Activated CD8-positive, alpha-beta T cell treated with anti-CD3 and anti-CD28 coated beads for 36 hours (primary cell): Measurements from ENCODE around the gene FAT2. TPM values are rescaled to one million over a fixed set of nuclear protein-coding genes. Genes with fewer than 3 reads are reported as not detected.

Experiments used
- ATAC-seq: fragments of 200-7000 bp; cut with Tn5 transposase; one replicate; pipeline ENCODE4 v1.10.0; 2021; ENCODE audit warnings: mild to moderate bottlenecking, moderate library complexity
- CTCF ChIA-PET: fragments of 350-600 bp; sonication (Branson Sonifier 250); formaldehyde crosslinking; loops from one replicate; lab custom pipeline; 2021; ENCODE audit warnings: antibody characterized with exemption; lab: Charles Lee
- POLR2A ChIA-PET: fragments of 350-600 bp; sonication (Branson Sonifier 250); formaldehyde crosslinking; loops from one replicate; lab custom pipeline; 2021; ENCODE audit warnings: antibody characterized with exemption; lab: Charles Lee
- DNase-seq: peaks from one replicate; pipeline ENCODE4 v3.0.0-alpha.2; 2020
- H3K27ac Mint-ChIP-seq: one replicate; pipeline ENCODE4 v1.8.0; 2021; ENCODE audit warnings: mild to moderate bottlenecking, mixed read lengths
- H3K27me3 Mint-ChIP-seq: one replicate; pipeline ENCODE4 v1.8.0; 2021; ENCODE audit warnings: mixed read lengths
- H3K36me3 Mint-ChIP-seq: one replicate; pipeline ENCODE4 v1.8.0; 2021; ENCODE audit warnings: low read depth, mixed read lengths
- H3K4me1 Mint-ChIP-seq: one replicate; pipeline ENCODE4 v1.8.0; 2021; ENCODE audit warnings: low read depth, mixed read lengths
- H3K4me3 Mint-ChIP-seq: one replicate; pipeline ENCODE4 v1.8.0; 2021; ENCODE audit warnings: mild to moderate bottlenecking, moderate library complexity, mixed read lengths
- H3K9me3 Mint-ChIP-seq: one replicate; pipeline ENCODE4 v1.8.0; 2021; ENCODE audit warnings: mixed read lengths
- CTCF ChIP-seq: fragments of 200-600 bp; IDR thresholded peaks from one replicate; pipeline ENCODE4 v1.8.0; 2022; ENCODE audit warnings: antibody characterized with exemption, mild to moderate bottlenecking
- intact Hi-C: fragments of 100-400 bp; cut with micrococcal nuclease; formaldehyde crosslinking; loops from one replicate; pipeline ENCODE4 v1.10.0; 2022
- total RNA-seq, 2 experiments: library from RNA; stranded (reverse); gene quantifications; one replicate each; pipeline ENCODE4 v1.2.3, GENCODE V29; 2021

Gene FAT2
- total RNA-seq, result not detected

- POLR2A ChIA-PET, result no interaction called here
- Mint-ChIP-seq H3K4me1 (no peaks in the 10 kb centered on the region), H3K4me3 (no peak within 1 kb of the TSS), H3K27ac (no peak within 1 kb of the TSS), H3K36me3 (no peaks in the 10 kb centered on the region), H3K27me3 (no peaks in the 10 kb centered on the region), H3K9me3 (no peaks in the 10 kb centered on the region)
- DNase-seq (no peak), ATAC-seq (no peak)
- intact Hi-C loops, result no loop called here
- CTCF ChIA-PET, result interaction anchor here (0.6 kb wide), 1 partner anchor 62 kb away, joined by 3 read pairs; no protein-coding TSS in a partner anchor
- no peak for TF ChIP-seq CTCF
Measured at GRCh38 chr5:151591144-151591819, at the start of gene FAT2. FAT2 (minus strand) TSS chr5:151591331; CDS start chr5:151568931, 22,400 bp downstream.

GRCh38 chr5:151638619-151639018, 47.5 kb upstream of the FAT2 start:
- CTCF ChIA-PET, result interaction anchor here (0.9 to 2.3 kb wide), 5 partner anchors 10 to 43 kb away, joined by 3 to 9 read pairs (median 6); no protein-coding TSS in a partner anchor
- peaks cover 2% of the 10 kb centered on the region for H3K4me1 Mint-ChIP-seq
- H3K36me3 Mint-ChIP-seq, result no peaks in the 10 kb centered on the region
- intact Hi-C loops, result no loop called here
- no peak for TF ChIP-seq CTCF
- no peak overlapping the region for H3K27ac Mint-ChIP-seq
- no peak for DNase-seq
- no peaks in the 10 kb centered on the region for H3K9me3 Mint-ChIP-seq
- no peak overlapping the region for H3K4me3 Mint-ChIP-seq
- H3K27me3 Mint-ChIP-seq, result peaks cover 2% of the 10 kb centered on the region
- no peak for ATAC-seq
- POLR2A ChIA-PET, result no interaction called here

- TF ChIP-seq CTCF, result no peak
- peaks cover 2% of the 10 kb centered on the region for H3K27me3 Mint-ChIP-seq
- POLR2A ChIA-PET, result no interaction called here
- no peak overlapping the region for H3K27ac Mint-ChIP-seq
- H3K36me3 Mint-ChIP-seq, result no peaks in the 10 kb centered on the region
- CTCF ChIA-PET, result interaction anchor here (1.1 to 2.3 kb wide), 4 partner anchors 9 to 21 kb away, joined by 3 to 9 read pairs (median 6); no protein-coding TSS in a partner anchor
- H3K9me3 Mint-ChIP-seq, result no peaks in the 10 kb centered on the region
- intact Hi-C loops, result no loop called here
- no peak for DNase-seq
- no peak for ATAC-seq
- H3K4me1 Mint-ChIP-seq, result peaks cover 2% of the 10 kb centered on the region
- H3K4me3 Mint-ChIP-seq, result no peak overlapping the region
Measured at GRCh38 chr5:151637676-151638075, 46.5 kb upstream of the FAT2 start.

GRCh38 chr5:151633892-151634291, 42.8 kb upstream of the FAT2 start:
- no peak for TF ChIP-seq CTCF
- ATAC-seq (no peak), DNase-seq (no peak)
- no peak overlapping the region for H3K27ac Mint-ChIP-seq
- ChIA-PET CTCF (interaction anchor here (0.6 kb wide), 1 partner anchor 25 kb away, joined by 3 read pairs; no protein-coding TSS in a partner anchor), POLR2A (no interaction called here)
- peaks cover 2% of the 10 kb centered on the region for H3K27me3 Mint-ChIP-seq
- no peaks in the 10 kb centered on the region for H3K4me1 Mint-ChIP-seq
- H3K4me3 Mint-ChIP-seq, result no peak overlapping the region
- H3K36me3 Mint-ChIP-seq, result no peaks in the 10 kb centered on the region
- intact Hi-C loops, result no loop called here
- H3K9me3 Mint-ChIP-seq, result no peaks in the 10 kb centered on the region

GRCh38 chr5:151632941-151633340, 41.8 kb upstream of the FAT2 start:
- no peaks in the 10 kb centered on the region for H3K4me1 Mint-ChIP-seq
- ATAC-seq (no peak), DNase-seq (no peak)
- no peaks in the 10 kb centered on the region for H3K9me3 Mint-ChIP-seq
- peaks cover 2% of the 10 kb centered on the region for H3K27me3 Mint-ChIP-seq
- ChIA-PET CTCF (interaction anchor here (0.9 to 1.1 kb wide), 2 partner anchors 18 to 26 kb away, joined by 3 to 4 read pairs; no protein-coding TSS in a partner anchor), POLR2A (no interaction called here)
- no peak overlapping the region for H3K4me3 Mint-ChIP-seq
- intact Hi-C loops, result no loop called here
- H3K36me3 Mint-ChIP-seq, result no peaks in the 10 kb centered on the region
- TF ChIP-seq CTCF, result no peak
- H3K27ac Mint-ChIP-seq, result no peak overlapping the region
